ENCODE results near the gene ABTB1.

DNA sequence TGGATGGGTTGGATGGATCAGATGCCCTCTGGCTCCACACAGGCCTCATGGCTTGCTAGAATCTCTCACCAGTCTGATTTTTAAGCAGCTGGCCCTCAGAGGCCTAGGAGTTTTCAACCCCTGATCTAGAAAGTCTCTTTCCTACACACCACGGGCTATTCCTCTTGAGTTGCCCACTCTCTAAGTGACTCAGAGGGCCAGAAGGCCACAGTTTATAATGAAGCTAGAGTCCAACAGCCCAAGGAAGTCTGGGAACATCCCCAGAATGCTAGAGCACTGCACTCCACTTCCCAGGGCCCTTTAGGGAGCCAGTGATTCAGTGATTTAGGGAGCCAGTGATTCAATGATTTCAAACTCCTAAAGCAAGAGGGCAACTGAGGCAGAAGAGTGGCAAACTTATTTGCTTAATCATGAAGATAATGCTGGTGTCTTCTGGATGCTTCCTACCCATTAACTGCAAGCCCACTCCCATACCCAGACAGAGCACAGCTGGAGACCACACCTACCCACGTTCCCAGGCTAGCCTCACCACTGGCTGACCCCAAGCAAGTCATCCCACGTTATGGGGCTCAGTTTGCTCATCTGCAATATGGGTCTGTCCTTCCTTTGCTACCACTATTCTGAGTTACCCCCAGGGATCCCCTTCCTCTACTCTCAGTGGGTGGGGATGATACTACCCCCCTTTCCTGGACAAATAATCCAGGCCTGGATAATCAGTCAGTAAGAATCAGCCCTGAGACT is 36.7 kb downstream of the ABTB1 start:
- no peak for TF ChIP-seq CTCF (conservative IDR thresholded peaks at IDR 0.05; ENCODE audit: low read length)
- TF ChIP-seq EZH2phosphoT487 (IDR thresholded peaks at IDR 0.05; ENCODE audit: borderline replicate concordance), result no peak
